Kidney epithelial cell (primary cell): Measurements from ENCODE around the gene PRF1. TPM values are rescaled to one million over a fixed set of nuclear protein-coding genes. Genes with fewer than 3 reads are reported as not detected.

ENCODE experiments used
- DNase-seq: peaks from one replicate; pipeline ENCODE4 v3.0.0-alpha.2; 2010; ENCODE audit warnings: low read depth
- H3K27me3 ChIP-seq: 2 replicates; pipeline ENCODE4 v1.6.0; 2011; ENCODE audit warnings: low read length; ENCODE audit not compliant: control insufficient read depth, insufficient read depth
- H3K36me3 ChIP-seq: 2 replicates; pipeline ENCODE4 v1.5.1; 2011; ENCODE audit warnings: low read length; ENCODE audit not compliant: control insufficient read depth, insufficient read depth
- H3K4me3 ChIP-seq: 2 replicates; pipeline ENCODE4 v1.5.1; 2011; ENCODE audit warnings: low read depth, mild to moderate bottlenecking, control low read depth, low read length
- CTCF ChIP-seq: IDR thresholded peaks from 2 replicates; pipeline ENCODE4 v1.5.1; 2011; ENCODE audit warnings: mild to moderate bottlenecking, moderate library complexity, low read length, control low read depth, inconsistent platforms; ENCODE audit not compliant: insufficient read depth, poor library complexity, severe bottlenecking
- total RNA-seq: library from RNA; depleted of rRNA; stranded (reverse); fragments of >200 nt; gene quantifications from 2 replicates; pipeline ENCODE4 v1.2.3, GENCODE V29; 2015

PRF1 gene
- total RNA-seq, 1 donor from 2014 or later = not detected

DNA sequence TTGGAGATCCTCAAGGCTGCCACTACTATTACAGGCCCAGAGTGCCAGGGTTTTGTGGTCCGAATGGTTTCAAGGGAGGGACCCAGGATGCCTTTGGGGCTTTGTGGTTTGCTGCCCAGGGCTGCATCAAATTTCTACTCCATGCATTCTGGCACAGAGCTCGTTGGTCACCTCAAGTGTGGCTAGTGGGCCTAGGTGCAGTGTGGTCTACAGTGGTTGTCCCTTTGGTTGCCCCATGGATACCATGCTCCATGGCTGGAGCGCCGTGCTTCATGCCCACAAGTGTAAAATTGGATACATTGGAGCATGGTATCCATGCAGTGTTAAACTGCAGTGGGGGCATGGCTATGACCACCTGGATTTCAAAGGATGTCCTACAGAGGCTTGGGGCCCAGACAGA lies 5.4 kb upstream of the PRF1 start:
- Histone ChIP-seq H3K27me3 (no peaks in the 10 kb centered on the region), H3K36me3 (no peaks in the 10 kb centered on the region), H3K4me3 (no peak overlapping the region)
- DNase-seq = no peak
- no peak for TF ChIP-seq CTCF

GRCh38 chr10:70605161-70605560 lies 2.6 kb upstream of the PRF1 start:
- Histone ChIP-seq H3K27me3 (no peaks in the 10 kb centered on the region), H3K36me3 (no peaks in the 10 kb centered on the region), H3K4me3 (no peak overlapping the region)
- TF ChIP-seq CTCF = no peak
- no peak for DNase-seq

- TF ChIP-seq CTCF = no peak
Observed at GRCh38 chr10:70604106-70604505, 1.6 kb upstream of the PRF1 start.

GRCh38 chr10:70603449-70603801 lies 884 bp upstream of the PRF1 start:
- no peak for DNase-seq
- H3K27me3 ChIP-seq = no peaks in the 10 kb centered on the region
- TF ChIP-seq CTCF = no peak
- no peaks in the 10 kb centered on the region for H3K36me3 ChIP-seq
- no peak overlapping the region for H3K4me3 ChIP-seq

More at GRCh38 chr10:70604106-70604505, 1.6 kb upstream of the PRF1 start:
- Histone ChIP-seq H3K36me3 (no peaks in the 10 kb centered on the region), H3K4me3 (no peak overlapping the region), H3K27me3 (no peaks in the 10 kb centered on the region)
- no peak for DNase-seq

DNA sequence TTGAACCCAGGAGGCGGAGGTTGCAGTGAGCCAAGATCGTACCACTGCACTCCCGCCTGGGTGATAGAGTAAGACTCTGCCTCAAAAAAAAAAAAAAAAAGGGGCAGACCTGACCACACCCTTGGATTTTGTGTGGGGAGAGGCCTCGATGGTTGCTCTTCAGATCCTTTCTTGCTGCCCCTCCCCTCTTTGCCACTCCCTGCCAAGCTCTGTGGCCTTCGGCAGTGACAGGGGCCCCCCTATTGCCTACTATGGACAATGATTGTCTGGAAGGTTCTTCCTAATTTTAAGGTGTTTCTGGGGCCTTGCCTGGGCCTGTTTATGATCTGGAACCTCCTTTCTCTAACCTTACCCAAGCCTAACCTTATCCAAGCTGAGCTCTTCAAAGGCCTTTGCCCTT lies 795 bp downstream of the PRF1 start:
- Histone ChIP-seq H3K4me3 (no peak overlapping the region), H3K27me3 (no peaks in the 10 kb centered on the region), H3K36me3 (no peaks in the 10 kb centered on the region)
- no peak for TF ChIP-seq CTCF
- DNase-seq = no peak

DNA sequence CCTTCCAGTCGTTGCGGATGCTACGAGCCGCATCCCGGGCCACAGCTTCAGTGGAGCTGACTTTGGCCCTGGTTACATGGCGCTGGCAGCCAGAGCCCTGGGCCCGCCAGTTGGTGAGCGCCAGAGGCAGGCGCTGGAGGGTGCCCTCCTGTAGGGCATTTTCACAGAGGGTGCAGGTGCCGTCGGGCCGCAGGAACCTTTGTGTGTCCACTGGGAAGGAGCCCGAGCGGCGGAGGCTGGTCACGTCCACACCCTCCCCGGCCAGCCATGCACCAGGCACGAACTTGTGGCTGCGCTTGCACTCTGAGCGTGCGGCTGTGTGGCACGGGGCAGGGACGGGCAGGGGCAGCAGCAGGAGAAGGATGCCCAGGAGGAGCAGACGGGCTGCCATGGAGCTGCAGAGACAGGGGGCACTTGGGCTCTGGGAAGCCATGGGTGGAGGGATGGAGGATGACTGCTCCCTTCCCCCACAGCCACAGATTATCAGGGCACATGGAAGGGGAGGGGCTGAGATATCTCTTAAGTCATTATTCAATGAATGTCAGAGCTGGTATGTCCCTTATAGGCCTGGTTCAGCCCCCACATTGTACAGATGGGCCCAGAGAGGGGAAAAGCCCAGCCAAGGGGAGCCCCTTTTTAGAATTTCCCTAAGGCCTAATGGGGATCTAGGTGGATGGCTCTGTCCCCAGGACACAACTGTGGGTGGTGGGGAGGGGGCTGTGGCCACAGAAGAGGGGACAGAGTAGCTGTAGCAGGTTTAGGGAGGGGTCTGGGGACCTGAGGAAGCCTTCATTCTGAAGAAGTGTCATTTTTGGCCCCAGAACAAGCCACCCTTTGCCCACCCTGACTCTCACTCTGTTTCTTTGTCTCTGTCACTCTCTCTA lies 1.8 kb downstream of the PRF1 start:
- Histone ChIP-seq H3K4me3 (no peak overlapping the region), H3K27me3 (no peaks in the 10 kb centered on the region)
- TF ChIP-seq CTCF = no peak

More for the DNA sequence above, 1.8 kb downstream of the PRF1 start:
- no peak for DNase-seq
- H3K36me3 ChIP-seq = no peaks in the 10 kb centered on the region
